GM12864 (cell line): ENCODE data around the gene DNAH17.

Experiments used
- DNase-seq: peaks from one replicate; pipeline ENCODE4 v3.0.0-alpha.2; 2011; ENCODE audit warnings: low read depth
- H3K4me3 ChIP-seq: 2 replicates; pipeline ENCODE4 v1.5.1; 2011; ENCODE audit warnings: mild to moderate bottlenecking, low read depth, low read length, control low read depth
- CTCF ChIP-seq: IDR thresholded peaks from 2 replicates; pipeline ENCODE4 v1.5.1; 2011; ENCODE audit warnings: low read depth, mild to moderate bottlenecking, moderate library complexity, low read length, control low read depth, inconsistent platforms; ENCODE audit errors: missing control alignments

The DNAH17 gene

GRCh38 chr17:78433013-78433727, 144.0 kb downstream of the DNAH17 start:
- TF ChIP-seq CTCF, result no peak
- H3K4me3 ChIP-seq, result no peak overlapping the region
- no peak for DNase-seq

- DNase-seq, result no peak
- no peak overlapping the region for H3K4me3 ChIP-seq
- TF ChIP-seq CTCF, result no peak
Observed at GRCh38 chr17:78432226-78433012, 144.8 kb downstream of the DNAH17 start.

GRCh38 chr17:78431692-78431958, 145.6 kb downstream of the DNAH17 start:
- no peak overlapping the region for H3K4me3 ChIP-seq
- no peak for DNase-seq
- no peak for TF ChIP-seq CTCF

- TF ChIP-seq CTCF, result no peak
- no peak overlapping the region for H3K4me3 ChIP-seq
- no peak for DNase-seq
Observed at GRCh38 chr17:78430892-78431691, 146.1 kb downstream of the DNAH17 start.

GRCh38 chr17:78429618-78429995, 147.6 kb downstream of the DNAH17 start:
- no peak for DNase-seq

More at GRCh38 chr17:78429618-78429995, 147.6 kb downstream of the DNAH17 start:
- no peak overlapping the region for H3K4me3 ChIP-seq
- no peak for TF ChIP-seq CTCF
